ENCODE data around the gene MACROD2. TPM values are rescaled to one million over a fixed set of nuclear protein-coding genes. Genes with fewer than 3 reads are reported as not detected.

MACROD2 gene
- total RNA-seq, 1 experiment from 2014 or later: 1.6 TPM

- no peaks in the 10 kb centered on the region for H3K79me1 ChIP-seq (ENCODE audit: insufficient read depth, low read depth, low read length, poor library complexity, severe bottlenecking)
- H3K18ac ChIP-seq (ENCODE audit: insufficient read length, low read depth, low read length): no peak overlapping the region
- no peak overlapping the region for H2BK15ac ChIP-seq (ENCODE audit: low read depth, low read length)
- H4K91ac ChIP-seq (ENCODE audit: insufficient read length, low read depth, low read length): no peak overlapping the region
- Mint-ChIP-seq H3K27me3 (ENCODE audit: low read depth) (no peaks in the 10 kb centered on the region), H3K9me3 (no peaks in the 10 kb centered on the region), H3K36me3 (ENCODE audit: insufficient read depth in 1 of 3, low read depth in 3 of 3) (no peaks in the 10 kb centered on the region), H3K27ac (no peak overlapping the region), H3K4me1 (no peaks in the 10 kb centered on the region; a peak in 1 of 4 replicates), H3K4me3 (no peak overlapping the region)
- no peak overlapping the region for H4K5ac ChIP-seq (ENCODE audit: insufficient read length, low read depth, low read length)
- no peaks in the 10 kb centered on the region for H3K9me3 ChIP-seq (ENCODE audit: control insufficient read depth, low read depth, low read length)
- H3K9ac ChIP-seq (ENCODE audit: extremely low read depth, insufficient read length, low read length): no peak overlapping the region
- no peak for DNase-seq
- TF ChIP-seq, protein P1, sequence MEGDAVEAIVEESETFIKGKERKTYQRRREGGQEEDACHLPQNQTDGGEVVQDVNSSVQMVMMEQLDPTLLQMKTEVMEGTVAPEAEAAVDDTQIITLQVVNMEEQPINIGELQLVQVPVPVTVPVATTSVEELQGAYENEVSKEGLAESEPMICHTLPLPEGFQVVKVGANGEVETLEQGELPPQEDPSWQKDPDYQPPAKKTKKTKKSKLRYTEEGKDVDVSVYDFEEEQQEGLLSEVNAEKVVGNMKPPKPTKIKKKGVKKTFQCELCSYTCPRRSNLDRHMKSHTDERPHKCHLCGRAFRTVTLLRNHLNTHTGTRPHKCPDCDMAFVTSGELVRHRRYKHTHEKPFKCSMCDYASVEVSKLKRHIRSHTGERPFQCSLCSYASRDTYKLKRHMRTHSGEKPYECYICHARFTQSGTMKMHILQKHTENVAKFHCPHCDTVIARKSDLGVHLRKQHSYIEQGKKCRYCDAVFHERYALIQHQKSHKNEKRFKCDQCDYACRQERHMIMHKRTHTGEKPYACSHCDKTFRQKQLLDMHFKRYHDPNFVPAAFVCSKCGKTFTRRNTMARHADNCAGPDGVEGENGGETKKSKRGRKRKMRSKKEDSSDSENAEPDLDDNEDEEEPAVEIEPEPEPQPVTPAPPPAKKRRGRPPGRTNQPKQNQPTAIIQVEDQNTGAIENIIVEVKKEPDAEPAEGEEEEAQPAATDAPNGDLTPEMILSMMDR (conservative IDR thresholded peaks at IDR 0.05): no peak
- no peak overlapping the region for H2BK120ac ChIP-seq (ENCODE audit: low read depth, low read length, poor library complexity, severe bottlenecking)
- no peak overlapping the region for H4K8ac ChIP-seq (replicated peaks; ENCODE audit: insufficient read length, low read depth, low read length)
- H4K20me1 ChIP-seq (ENCODE audit: control insufficient read depth, insufficient read depth, insufficient read length): no peaks in the 10 kb centered on the region
- no peaks in the 10 kb centered on the region for H3K23me2 ChIP-seq (ENCODE audit: insufficient read length, low read depth, low read length, poor library complexity, severe bottlenecking)
- no peaks in the 10 kb centered on the region for H3K27me3 ChIP-seq (ENCODE audit: insufficient read depth, low read length)
- no peak overlapping the region for H3K14ac ChIP-seq (ENCODE audit: insufficient read depth, low read length)
- no peak overlapping the region for H3T11ph ChIP-seq (ENCODE audit: low read length)
- H3K79me2 ChIP-seq (ENCODE audit: insufficient read depth, low read length): no peaks in the 10 kb centered on the region
- H2BK5ac ChIP-seq (ENCODE audit: insufficient read length, low read length): no peak overlapping the region
- H2BK12ac ChIP-seq (ENCODE audit: insufficient read length, low read depth, low read length): no peak overlapping the region
- H2BK20ac ChIP-seq (ENCODE audit: low read depth, low read length, poor library complexity, severe bottlenecking): no peak overlapping the region
- no CpG with 5 or more reads among the region's 6 CpGs for WGBS (ENCODE audit: extremely low coverage, insufficient read length, low lambda C conversion rate)
- H3K27ac ChIP-seq (ENCODE audit: insufficient read length, low read depth, low read length): no peak overlapping the region
- H3K4me2 ChIP-seq (ENCODE audit: insufficient read depth, insufficient read length, low read length): no peak overlapping the region
- no peak overlapping the region for H3K23ac ChIP-seq (ENCODE audit: insufficient read length, low read depth, low read length)
- H3K4me1 ChIP-seq (ENCODE audit: insufficient read depth, low read length): no peaks in the 10 kb centered on the region
- no peak overlapping the region for H2AK5ac ChIP-seq (ENCODE audit: insufficient read length, low read length)
- no peak overlapping the region for H2AFZ ChIP-seq (ENCODE audit: low read length)
- no peak overlapping the region for H3K56ac ChIP-seq (ENCODE audit: insufficient read length, low read depth, low read length)
- no peak overlapping the region for H3K4ac ChIP-seq (ENCODE audit: low read depth, low read length)
Measured at GRCh38 chr20:14830899-14831298, 835.6 kb downstream of the MACROD2 start.

Measured in H9 (cell line).